Chondrocyte (in vitro differentiated cells): Measurements from ENCODE around the gene DLX3. TPM values are rescaled to one million over a fixed set of nuclear protein-coding genes. Genes with fewer than 3 reads are reported as not detected.

Experiments
- DNase-seq: peaks from one replicate; pipeline ENCODE4 v3.0.0; 2021; ENCODE audit warnings: mixed read lengths, low spot score
- H3K27ac Mint-ChIP-seq: one replicate; pipeline ENCODE4 v1.8.0; 2021; ENCODE audit warnings: mild to moderate bottlenecking, moderate library complexity, mixed read lengths; ENCODE audit not compliant: unreplicated experiment
- H3K27me3 Mint-ChIP-seq: 2 replicates; pipeline ENCODE4 v1.8.0; 2021; ENCODE audit warnings: low read depth, mixed read lengths
- H3K36me3 Mint-ChIP-seq: 2 replicates; pipeline ENCODE4 v1.8.0; 2021; ENCODE audit warnings: low read depth, mixed read lengths
- H3K4me1 Mint-ChIP-seq: 2 replicates; pipeline ENCODE4 v1.8.0; 2021; ENCODE audit warnings: low read depth, mild to moderate bottlenecking, mixed read lengths
- H3K4me3 Mint-ChIP-seq: one replicate; pipeline ENCODE4 v1.8.0; 2021; ENCODE audit warnings: mild to moderate bottlenecking, moderate library complexity, mixed read lengths; ENCODE audit not compliant: unreplicated experiment
- H3K9me3 Mint-ChIP-seq: 2 replicates; pipeline ENCODE4 v1.8.0; 2021; ENCODE audit warnings: low read depth, mixed read lengths
- CTCF ChIP-seq: fragments of 200-600 bp; sonication (generic); IDR thresholded peaks from 2 replicates; pipeline ENCODE4 v1.5.0; 2021; ENCODE audit warnings: antibody characterized with exemption, mild to moderate bottlenecking, moderate library complexity
- total RNA-seq: library from RNA; stranded (reverse); gene quantifications from 3 replicates; pipeline ENCODE4 v1.2.1, GENCODE V29; 2021

DLX3 gene
- total RNA-seq, 1 donor from 2014 or later, result 0.10 TPM

DNA sequence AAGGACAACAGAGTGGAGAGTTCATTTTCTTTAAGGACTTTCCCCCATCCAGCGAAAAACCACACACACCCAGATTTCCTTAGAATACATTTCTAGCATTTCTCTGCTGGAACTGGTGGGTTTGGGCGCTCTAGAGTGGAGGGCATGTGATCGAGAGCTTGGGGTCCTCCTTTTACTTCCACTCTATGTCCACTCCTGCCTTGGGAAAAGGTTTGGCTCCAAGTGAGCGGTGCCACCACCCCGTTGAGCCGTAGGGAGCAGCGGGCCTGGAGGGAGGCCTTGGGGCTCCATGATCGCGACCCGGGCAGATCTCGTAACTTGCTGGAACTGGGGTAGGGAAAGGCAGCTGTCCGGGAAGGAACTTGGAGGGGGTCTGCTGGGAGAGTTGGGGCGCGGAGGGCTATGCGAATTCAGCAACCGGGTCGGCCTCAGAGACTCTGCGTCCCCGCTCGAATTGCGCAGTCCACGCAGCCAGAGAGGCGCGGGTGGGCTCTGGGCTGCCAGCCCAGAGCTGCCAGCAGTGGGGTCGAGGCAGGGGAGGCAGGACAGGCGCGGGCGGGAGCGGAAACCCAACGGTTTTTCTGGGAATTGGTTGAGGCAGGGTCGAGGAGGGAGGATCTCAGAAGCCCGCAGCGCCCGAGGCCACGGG, 23.7 kb downstream of the DLX3 start:
- Mint-ChIP-seq H3K4me3 (peak overlapping the region; percentile 40), H3K4me1 (peaks cover 23% of the 10 kb centered on the region), H3K36me3 (no peaks in the 10 kb centered on the region), H3K27me3 (peaks cover 85% of the 10 kb centered on the region), H3K27ac (no peak overlapping the region), H3K9me3 (no peaks in the 10 kb centered on the region)
- DNase-seq, result no peak
- no peak for TF ChIP-seq CTCF

DNA sequence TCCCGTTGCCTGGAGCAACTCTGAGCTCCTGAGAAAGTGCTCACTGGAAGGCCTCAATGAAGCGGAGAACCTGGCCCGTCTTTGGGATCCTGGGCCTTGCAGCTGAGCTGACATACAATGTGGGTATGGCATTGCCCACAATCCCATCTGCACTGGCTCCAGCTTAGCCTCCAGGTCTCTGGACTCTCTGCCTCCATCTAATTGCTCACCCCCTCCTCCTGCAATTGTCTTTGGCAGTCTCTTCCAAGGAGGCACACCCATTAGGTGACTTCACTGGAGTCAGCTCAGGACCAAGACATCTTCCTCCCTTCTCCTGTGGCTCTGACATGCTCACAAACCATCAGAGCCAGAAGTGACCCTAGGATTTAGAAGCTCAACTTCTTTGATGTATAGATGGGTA, 24.5 kb downstream of the DLX3 start:
- TF ChIP-seq CTCF, result no peak
- peaks cover 23% of the 10 kb centered on the region for H3K4me1 Mint-ChIP-seq

GRCh38 chr17:49969795-49970389, 25.1 kb downstream of the DLX3 start:
- Mint-ChIP-seq H3K4me1 (peaks cover 25% of the 10 kb centered on the region), H3K27ac (no peak overlapping the region), H3K36me3 (no peaks in the 10 kb centered on the region), H3K27me3 (peaks cover 88% of the 10 kb centered on the region), H3K9me3 (no peaks in the 10 kb centered on the region), H3K4me3 (no peak overlapping the region)
- no peak for DNase-seq
- no peak for TF ChIP-seq CTCF

More for the DNA sequence above, 24.5 kb downstream of the DLX3 start:
- no peaks in the 10 kb centered on the region for H3K9me3 Mint-ChIP-seq
- DNase-seq, result no peak
- H3K4me3 Mint-ChIP-seq, result no peak overlapping the region
- H3K27ac Mint-ChIP-seq, result no peak overlapping the region
- no peaks in the 10 kb centered on the region for H3K36me3 Mint-ChIP-seq
- peaks cover 87% of the 10 kb centered on the region for H3K27me3 Mint-ChIP-seq

- Mint-ChIP-seq H3K4me3 (peak within 1 kb of the TSS; percentile 66), H3K9me3 (no peaks in the 10 kb centered on the region), H3K4me1 (peaks cover 31% of the 10 kb centered on the region), H3K27ac (peak within 1 kb of the TSS; percentile 41), H3K27me3 (peaks cover 89% of the 10 kb centered on the region), H3K36me3 (peaks cover under 1% of the 10 kb centered on the region)
- no peak for DNase-seq
- TF ChIP-seq CTCF, result no peak
Observed at GRCh38 chr17:49969134-49969759, 25.8 kb downstream of the DLX3 start, which contains the start of gene DLX4. Gene DLX4, plus strand, starts transcription at chr17:49969190. Its CDS starts 279 bp downstream, at chr17:49969469.

DNA sequence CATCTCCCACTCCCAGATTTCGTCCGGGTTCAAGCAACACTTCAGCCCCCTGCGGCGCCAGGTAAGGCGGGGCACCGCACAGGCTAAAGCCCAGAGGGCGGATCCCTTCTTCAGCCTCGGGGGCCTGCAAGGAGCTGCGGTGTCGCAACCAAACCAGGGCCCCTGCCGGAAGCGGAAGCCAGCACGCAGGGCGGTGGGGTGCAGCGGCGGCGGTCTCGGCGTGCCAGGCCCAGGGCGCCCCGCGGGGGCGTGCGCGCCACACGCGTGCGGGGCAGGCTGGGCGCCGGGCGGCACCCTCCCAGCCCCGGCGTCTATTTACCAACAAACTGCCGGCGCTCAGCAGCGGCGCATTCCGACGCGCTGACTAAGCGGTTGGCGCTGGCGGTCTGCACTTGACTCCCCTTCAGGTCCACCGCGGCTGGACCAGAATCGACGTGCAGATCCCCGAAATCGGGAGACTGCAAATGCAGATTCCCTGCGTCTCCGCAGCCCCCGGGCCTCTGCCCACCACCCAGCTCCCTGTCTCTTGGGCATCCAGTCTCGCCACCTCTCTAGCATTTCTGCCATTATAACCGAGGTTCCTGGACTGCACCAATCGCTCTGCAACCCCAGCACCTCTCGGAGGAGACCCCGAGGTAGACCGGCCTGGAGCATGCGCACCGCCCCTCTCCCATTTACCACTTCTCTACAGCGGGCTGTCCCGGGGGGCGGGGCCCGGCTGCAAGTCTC, 26.5 kb downstream of the DLX3 start:
- H3K4me1 Mint-ChIP-seq, result peaks cover 38% of the 10 kb centered on the region
- H3K27ac Mint-ChIP-seq, result peak overlapping the region; percentile 41
- peak overlapping the region; percentile 66 for H3K4me3 Mint-ChIP-seq
- DNase-seq, result no peak
- no peaks in the 10 kb centered on the region for H3K9me3 Mint-ChIP-seq
- no peak for TF ChIP-seq CTCF
- peaks cover 89% of the 10 kb centered on the region for H3K27me3 Mint-ChIP-seq
- peaks cover 3% of the 10 kb centered on the region for H3K36me3 Mint-ChIP-seq
